LNCAP (cell line): ENCODE measurements around the gene SYCE1L.

ENCODE experiments used
- CTCF ChIP-seq: fragments of 450-650 bp; IDR thresholded peaks from 2 replicates; pipeline ENCODE4 v1.5.1; 2017; ENCODE audit warnings: mild to moderate bottlenecking

The SYCE1L gene

GRCh38 chr16:77170805-77171204 lies 28.4 kb upstream of the SYCE1L start:
- TF ChIP-seq CTCF: no peak

- peak; percentile 70 for TF ChIP-seq CTCF
Observed at GRCh38 chr16:77171745-77172635, 27.2 kb upstream of the SYCE1L start.

GRCh38 chr16:77172951-77173350 lies 26.3 kb upstream of the SYCE1L start:
- TF ChIP-seq CTCF: no peak

DNA sequence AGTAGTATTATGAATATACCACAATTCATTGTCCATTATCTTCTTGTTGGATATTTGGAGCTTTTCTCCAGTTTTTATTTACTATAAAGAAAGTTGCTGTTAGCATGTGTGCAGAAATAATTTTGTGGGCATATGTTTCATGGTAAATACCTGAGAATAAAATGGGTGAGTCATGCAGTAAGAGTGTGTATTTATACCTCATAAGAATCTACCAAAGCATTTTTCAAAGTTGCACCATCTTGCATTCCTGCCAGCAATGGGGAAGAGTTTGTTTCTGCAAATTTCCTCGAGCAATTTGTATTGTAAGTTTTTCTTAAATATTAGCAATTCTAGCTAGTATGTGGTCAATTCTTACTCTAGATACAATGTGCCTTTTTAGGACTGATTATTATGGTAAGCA lies 16.1 kb upstream of the SYCE1L start:
- TF ChIP-seq CTCF: no peak

GRCh38 chr16:77190190-77190477 lies 9.1 kb upstream of the SYCE1L start:
- TF ChIP-seq CTCF: no peak

GRCh38 chr16:77190478-77191258 lies 8.5 kb upstream of the SYCE1L start, which contains the start of gene MON1B:
Gene MON1B (plus strand): TSS chr16:77191190. CDS start chr16:77191486, 296 bp downstream.
- TF ChIP-seq CTCF: no peak

DNA sequence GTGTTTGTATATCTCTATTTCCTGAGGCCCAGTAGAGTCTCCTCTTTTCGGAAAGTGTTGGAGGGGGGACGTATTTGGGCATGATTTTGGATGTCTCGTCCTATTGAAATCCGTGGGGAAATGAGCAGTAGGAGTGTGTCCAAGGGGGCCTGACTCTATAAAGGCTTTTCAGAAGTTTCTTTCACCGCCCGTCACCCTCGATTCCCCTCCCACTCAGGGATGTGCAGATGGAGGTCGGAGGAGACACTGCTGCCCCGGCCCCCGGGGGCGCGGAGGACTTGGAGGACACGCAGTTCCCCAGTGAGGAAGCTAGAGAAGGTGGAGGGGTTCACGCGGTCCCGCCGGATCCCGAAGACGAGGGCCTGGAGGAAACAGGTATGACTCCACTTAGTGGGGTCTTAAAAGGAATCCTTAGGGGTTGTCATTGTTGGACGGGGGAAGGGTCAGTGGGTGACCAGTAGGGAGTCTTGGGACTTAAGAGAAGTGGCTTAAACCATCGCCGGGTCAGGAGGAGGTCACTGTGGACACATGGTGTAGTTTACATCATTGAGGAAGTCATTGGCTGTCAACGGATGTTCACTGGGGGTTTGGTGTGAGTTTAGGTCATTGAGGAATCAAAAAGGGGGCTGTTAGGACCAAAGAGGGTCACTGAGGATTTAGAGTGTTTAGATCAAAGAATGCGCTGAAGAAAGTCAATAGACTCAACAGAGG lies 7.8 kb upstream of the SYCE1L start:
- no peak for TF ChIP-seq CTCF
